HEK293T (cell line): ENCODE data around the gene CFL2.
"Not testable (repeated sequence)": the region's sequence is repeated elsewhere in the genome, so short reads cannot be mapped to it uniquely, and the experiment has no call there.

Experiments used
- CTCF ChIA-PET: fragments of 350-600 bp; formaldehyde crosslinking; extraction: SDS; loops from one replicate; lab custom pipeline; 2021; ENCODE audit warnings: antibody characterized with exemption, inconsistent platforms; lab: Yijun Ruan, JAX
- POLR2A ChIA-PET: fragments of 350-600 bp; formaldehyde crosslinking; extraction: SDS; loops from one replicate; lab custom pipeline; 2020; ENCODE audit warnings: antibody characterized with exemption, inconsistent platforms; lab: Yijun Ruan, JAX
- DNase-seq: peaks from one replicate; pipeline ENCODE4 v3.0.0; 2012; ENCODE audit warnings: mixed read lengths; ENCODE audit errors: extremely low spot score
- ARNT ChIP-seq: fragments of 450-650 bp; IDR thresholded peaks from 2 replicates; pipeline ENCODE4 v1.6.1; 2017; ENCODE audit warnings: mild to moderate bottlenecking
- BHLHE40 ChIP-seq: fragments of 450-650 bp; IDR thresholded peaks from 2 replicates; pipeline ENCODE4 v1.6.1; 2016; ENCODE audit warnings: mild to moderate bottlenecking, moderate library complexity, borderline replicate concordance
- CTBP1 ChIP-seq: fragments of 450-650 bp; IDR thresholded peaks from 2 replicates; pipeline ENCODE4 v1.6.1; 2016; ENCODE audit warnings: borderline replicate concordance
- ELF4 ChIP-seq: fragments of 450-650 bp; IDR thresholded peaks from 2 replicates; pipeline ENCODE4 v1.6.1; 2017; ENCODE audit warnings: antibody characterized with exemption
- FOXA1 ChIP-seq: fragments of 450-650 bp; IDR thresholded peaks from 2 replicates; pipeline ENCODE4 v1.6.1; 2016; ENCODE audit warnings: mild to moderate bottlenecking
- FOXK2 ChIP-seq: fragments of 450-650 bp; IDR thresholded peaks from 2 replicates; pipeline ENCODE4 v1.6.1; 2016; ENCODE audit warnings: mild to moderate bottlenecking
- FOXM1 ChIP-seq: fragments of 450-650 bp; IDR thresholded peaks from 2 replicates; pipeline ENCODE4 v1.6.1; 2017; ENCODE audit warnings: mild to moderate bottlenecking, borderline replicate concordance
- HDGF ChIP-seq: fragments of 450-650 bp; IDR thresholded peaks from 2 replicates; pipeline ENCODE4 v1.6.1; 2017; ENCODE audit warnings: antibody characterized with exemption, borderline replicate concordance
- L3MBTL2 ChIP-seq: fragments of 450-650 bp; conservative IDR thresholded peaks from 2 replicates; pipeline ENCODE4 v1.6.1; 2016; ENCODE audit warnings: mild to moderate bottlenecking
- LEF1 ChIP-seq: fragments of 450-650 bp; IDR thresholded peaks from 2 replicates; pipeline ENCODE4 v1.6.1; 2017; ENCODE audit warnings: mild to moderate bottlenecking, borderline replicate concordance
- NFRKB ChIP-seq: fragments of 450-650 bp; IDR thresholded peaks from 2 replicates; pipeline ENCODE4 v1.6.1; 2016; ENCODE audit warnings: mild to moderate bottlenecking, moderate library complexity
- SP1 ChIP-seq: fragments of 450-650 bp; IDR thresholded peaks from 2 replicates; pipeline ENCODE4 v1.6.1; 2017
- SUZ12 ChIP-seq: fragments of 450-650 bp; IDR thresholded peaks from 2 replicates; pipeline ENCODE4 v1.6.1; 2016; ENCODE audit warnings: mild to moderate bottlenecking
- TARDBP ChIP-seq: fragments of 450-650 bp; IDR thresholded peaks from 2 replicates; pipeline ENCODE4 v1.6.1; 2016
- ZNF384 ChIP-seq: fragments of 450-650 bp; IDR thresholded peaks from 2 replicates; pipeline ENCODE4 v1.6.1; 2016
- TF ChIP-seq, protein P1 (sequence below): fragments of 450-650 bp; IDR thresholded peaks from 2 replicates; pipeline ENCODE4 v1.6.1; 2016

The CFL2 gene

DNA sequence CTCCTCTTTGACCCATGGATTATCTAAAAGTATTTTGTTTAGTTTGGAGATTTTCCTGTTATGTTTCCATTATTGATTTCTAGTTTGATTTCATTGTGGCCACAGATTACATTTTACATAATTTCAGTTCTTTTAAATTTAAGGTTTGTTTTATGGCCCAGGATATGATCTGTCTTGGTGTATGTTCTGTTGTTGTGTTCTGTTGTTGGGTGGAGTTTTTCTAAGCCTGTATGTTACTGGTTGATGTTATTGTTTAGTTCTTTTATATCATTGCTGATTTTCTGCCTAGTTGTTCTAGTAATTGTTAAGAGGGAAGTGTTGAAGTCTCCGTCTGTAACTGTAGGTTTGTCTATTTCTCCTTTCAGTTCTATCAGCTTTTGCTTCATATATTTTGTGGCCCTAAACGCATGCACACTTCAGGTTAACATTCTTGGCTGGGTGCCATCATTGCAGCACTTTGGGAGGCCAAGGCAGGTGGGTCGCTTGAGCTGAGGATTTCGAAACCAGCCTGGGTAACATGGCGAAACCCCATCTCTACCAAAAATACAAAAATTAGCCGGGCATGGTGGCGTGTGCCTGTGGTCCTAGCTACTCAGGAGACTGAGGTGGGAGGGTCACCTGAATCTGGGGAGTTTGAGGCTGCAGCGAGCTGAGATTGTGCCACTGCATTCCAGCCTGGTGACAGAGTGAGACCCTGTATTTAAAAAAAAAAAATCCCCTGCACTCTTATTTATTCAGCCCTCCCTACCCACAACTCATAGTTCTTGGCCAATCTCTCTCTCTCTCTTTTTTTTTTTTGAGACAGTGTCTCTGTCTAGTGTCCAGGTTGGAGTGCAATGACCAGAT lies 28.1 kb upstream of the CFL2 start:
- TF ChIP-seq FOXA1: no peak
- no peak for TF ChIP-seq LEF1
- TF ChIP-seq TARDBP: no peak
- no peak for TF ChIP-seq FOXK2
- TF ChIP-seq SUZ12: no peak
- no peak for TF ChIP-seq BHLHE40
- TF ChIP-seq NFRKB: no peak
- no peak for TF ChIP-seq FOXM1
- no peak for TF ChIP-seq ARNT
- TF ChIP-seq, protein P1, sequence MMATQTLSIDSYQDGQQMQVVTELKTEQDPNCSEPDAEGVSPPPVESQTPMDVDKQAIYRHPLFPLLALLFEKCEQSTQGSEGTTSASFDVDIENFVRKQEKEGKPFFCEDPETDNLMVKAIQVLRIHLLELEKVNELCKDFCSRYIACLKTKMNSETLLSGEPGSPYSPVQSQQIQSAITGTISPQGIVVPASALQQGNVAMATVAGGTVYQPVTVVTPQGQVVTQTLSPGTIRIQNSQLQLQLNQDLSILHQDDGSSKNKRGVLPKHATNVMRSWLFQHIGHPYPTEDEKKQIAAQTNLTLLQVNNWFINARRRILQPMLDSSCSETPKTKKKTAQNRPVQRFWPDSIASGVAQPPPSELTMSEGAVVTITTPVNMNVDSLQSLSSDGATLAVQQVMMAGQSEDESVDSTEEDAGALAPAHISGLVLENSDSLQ: no peak
- TF ChIP-seq CTBP1: no peak
- TF ChIP-seq L3MBTL2: no peak
- CTCF ChIA-PET: interaction anchor here (1.4 kb wide), 1 partner anchor 20 kb away, joined by 5 read pairs; no protein-coding TSS in a partner anchor
- no peak for DNase-seq
- POLR2A ChIA-PET: no interaction called here

DNA sequence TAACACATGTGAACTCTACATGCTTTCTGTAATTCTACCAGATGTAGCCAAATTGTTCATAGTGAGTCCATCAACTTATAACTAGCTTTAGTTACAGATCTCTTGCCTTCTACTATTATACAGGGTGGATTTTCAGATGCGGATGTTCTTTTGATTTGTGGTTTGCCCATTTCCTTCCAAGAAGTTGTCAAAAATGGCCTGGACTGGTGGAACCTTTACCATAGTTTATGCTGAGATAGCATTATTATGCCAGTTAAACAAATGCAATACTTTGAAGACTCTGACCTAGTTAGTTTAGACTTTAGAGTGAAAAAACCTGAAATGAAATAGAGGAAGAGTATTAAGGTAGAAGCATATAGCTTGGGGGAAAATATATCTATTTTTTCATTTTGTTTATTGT lies 27.4 kb upstream of the CFL2 start:
- no peak for DNase-seq
- ChIA-PET CTCF (interaction anchor here (1.4 kb wide), 1 partner anchor 19 kb away, joined by 5 read pairs; no protein-coding TSS in a partner anchor), POLR2A (no interaction called here)
- TF ChIP-seq FOXA1 (no peak), BHLHE40 (no peak), CTBP1 (no peak), FOXK2 (no peak)

DNA sequence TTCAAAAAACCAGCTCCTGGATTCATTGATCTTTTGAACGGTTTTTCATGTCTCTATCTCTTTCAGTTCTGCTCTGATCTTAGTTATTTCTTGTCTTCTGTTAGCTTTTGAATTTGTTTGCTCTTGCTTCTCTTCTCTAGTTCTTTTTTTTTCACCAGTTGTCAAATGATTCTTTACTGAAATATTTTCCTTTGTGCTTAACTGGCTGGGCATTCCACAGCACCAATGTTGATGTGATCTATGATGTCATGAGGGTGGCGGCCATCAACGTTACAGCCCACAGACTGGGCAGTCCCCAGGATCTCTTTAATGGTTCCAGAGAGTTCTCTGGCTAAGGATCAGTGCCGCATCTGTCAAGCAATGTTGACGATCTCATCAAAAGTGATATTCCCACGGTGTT lies 25.7 kb upstream of the CFL2 start:
- CTCF ChIA-PET, POLR2A ChIA-PET, DNase-seq: not testable (repeated sequence)

DNA sequence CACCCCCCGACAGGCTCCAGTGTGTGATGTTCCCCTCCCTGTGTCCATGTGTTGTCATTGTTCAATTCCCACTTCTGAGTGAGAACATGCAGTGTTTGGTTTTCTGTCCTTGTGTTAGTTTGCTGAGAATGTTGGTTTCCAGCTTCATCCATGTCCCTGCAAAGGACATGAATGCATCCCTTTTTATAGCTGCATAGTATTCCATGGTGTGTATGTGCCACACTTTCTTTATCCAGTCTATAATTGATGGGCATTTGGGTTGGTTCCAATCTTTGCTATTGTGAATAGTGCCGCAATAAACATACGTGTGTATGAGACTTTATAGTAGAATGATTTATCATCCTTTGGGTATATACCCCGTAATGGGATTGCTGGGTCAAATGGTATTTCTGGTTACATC lies 22.7 kb upstream of the CFL2 start:
- CTCF ChIA-PET, DNase-seq, POLR2A ChIA-PET: not testable (repeated sequence)

DNA sequence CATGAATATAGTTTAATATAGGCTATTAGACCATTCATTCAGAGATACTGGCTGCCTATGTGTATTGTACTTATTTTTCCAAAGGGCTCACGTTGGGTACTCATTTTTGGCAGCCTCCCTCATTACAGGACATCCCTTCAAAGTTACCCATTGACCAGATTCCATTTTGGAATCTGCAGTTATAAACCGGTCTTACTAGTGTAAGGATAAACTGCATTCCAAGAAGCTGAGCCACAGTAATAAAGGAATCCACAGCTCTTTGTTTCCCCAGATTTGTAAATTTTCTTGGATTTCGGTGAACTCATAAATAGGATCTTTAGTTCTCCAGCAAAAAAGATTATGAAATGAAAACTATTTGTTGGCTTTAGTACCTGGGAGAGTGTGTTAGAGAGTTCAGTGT lies 18.9 kb upstream of the CFL2 start:
- no peak for TF ChIP-seq BHLHE40
- TF ChIP-seq LEF1: no peak
- no peak for TF ChIP-seq ZNF384
- no peak for TF ChIP-seq ELF4
- no peak for TF ChIP-seq NFRKB
- no peak for TF ChIP-seq CTBP1
- no peak for TF ChIP-seq SP1
- no peak for TF ChIP-seq HDGF
- no peak for TF ChIP-seq TARDBP
- TF ChIP-seq ARNT: no peak
- TF ChIP-seq SUZ12: no peak
- no peak for TF ChIP-seq FOXK2
- TF ChIP-seq FOXM1: no peak
- no peak for TF ChIP-seq L3MBTL2
- TF ChIP-seq, protein P1: no peak
- no peak for TF ChIP-seq FOXA1
- CTCF ChIA-PET: interaction anchor here (0.7 to 1.8 kb wide), 2 partner anchors 10 to 83 kb away, joined by 8 to 10 read pairs; no protein-coding TSS in a partner anchor
- no peak for DNase-seq
- POLR2A ChIA-PET: no interaction called here

DNA sequence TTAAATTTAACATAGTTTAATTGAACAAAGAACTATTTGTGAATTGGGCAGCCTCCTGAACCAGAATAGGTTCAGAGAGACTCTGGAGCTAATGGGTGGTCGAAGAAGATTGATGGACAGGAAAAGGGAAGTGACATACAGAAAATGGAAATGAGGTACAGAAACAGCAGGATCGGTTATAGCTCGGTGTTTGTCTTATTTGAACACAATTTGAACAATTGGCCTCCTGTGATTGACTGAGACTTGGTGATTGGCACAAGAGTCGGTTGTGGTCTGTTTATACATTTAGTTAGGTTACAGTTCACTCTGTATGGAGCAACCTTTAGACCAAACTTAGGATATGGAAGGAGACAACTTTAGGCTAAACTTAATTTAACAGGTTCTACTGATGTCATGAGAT lies 18.4 kb upstream of the CFL2 start:
- ChIA-PET CTCF (interaction anchor here (0.7 to 1.8 kb wide), 2 partner anchors 10 to 82 kb away, joined by 8 to 10 read pairs; no protein-coding TSS in a partner anchor), POLR2A (no interaction called here)
- DNase-seq: no peak
- TF ChIP-seq HDGF: no peak
- no peak for TF ChIP-seq FOXA1
- no peak for TF ChIP-seq SP1
- TF ChIP-seq TARDBP: no peak
- TF ChIP-seq, protein P1: peak; percentile 56

DNA sequence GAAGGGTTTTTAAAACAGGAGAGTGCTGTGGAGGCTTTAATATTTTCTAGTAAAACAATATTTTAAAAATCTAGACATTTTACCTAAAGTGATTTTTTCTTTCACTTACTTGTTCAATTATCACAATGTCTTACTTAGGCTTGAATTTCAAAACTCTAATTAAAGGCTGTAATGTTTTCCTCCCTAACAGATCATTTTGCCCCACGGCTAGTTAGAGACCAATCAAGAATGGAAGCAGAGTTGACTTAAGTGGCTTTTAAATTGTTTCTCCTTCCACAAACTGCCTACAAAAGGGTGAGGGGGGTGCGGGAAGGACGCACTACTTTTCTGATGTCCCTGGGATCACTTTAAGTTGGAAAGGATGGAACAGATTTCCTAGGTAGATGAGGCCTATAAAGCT lies 9.5 kb upstream of the CFL2 start:
- no peak for DNase-seq
- no peak for TF ChIP-seq L3MBTL2
- POLR2A ChIA-PET: interaction anchor here (2.1 kb wide), 1 partner anchor 10 kb away, joined by 13 read pairs; the partner anchor contains the start of gene CFL2
- CTCF ChIA-PET: interaction anchor here (1.5 to 1.8 kb wide), 2 partner anchors 23 to 51 kb away, joined by 5 to 9 read pairs; no protein-coding TSS in a partner anchor
